Measurements from ENCODE around the gene CDCA4.

GRCh38 chr14:104996032-104996431 lies 24.9 kb downstream of the CDCA4 start:
- no peak for TF ChIP-seq POLR2AphosphoS5 (IDR thresholded peaks at IDR 0.05; ENCODE audit: low read depth, low read length)
- TF ChIP-seq SIN3A (IDR thresholded peaks at IDR 0.05; ENCODE audit: borderline replicate concordance, insufficient read depth, low read length), result no peak
- no peak for TF ChIP-seq TAF1 (IDR thresholded peaks at IDR 0.05; ENCODE audit: borderline replicate concordance, insufficient read depth, low read length)
- no peak for TF ChIP-seq REST (IDR thresholded peaks at IDR 0.05; ENCODE audit: insufficient read depth in 1 of 2, low read depth in 2 of 2, low read length in 2 of 2)
- TF ChIP-seq FOXP2 (optimal IDR thresholded peaks at IDR 0.05; ENCODE audit: borderline replicate concordance, extremely low read depth, extremely low read length, insufficient read depth), result no peak
